HL-60/S4 (cell line): ENCODE data around the gene ACSL3.

ENCODE experiments used
- in situ Hi-C: fragments of 300-500 bp; cut with MboI; formaldehyde crosslinking; loops from 2 replicates; pipeline ENCODE4 v1.14.3; 2022; ENCODE audit warnings: low sequenced_read_pairs

Gene ACSL3

DNA sequence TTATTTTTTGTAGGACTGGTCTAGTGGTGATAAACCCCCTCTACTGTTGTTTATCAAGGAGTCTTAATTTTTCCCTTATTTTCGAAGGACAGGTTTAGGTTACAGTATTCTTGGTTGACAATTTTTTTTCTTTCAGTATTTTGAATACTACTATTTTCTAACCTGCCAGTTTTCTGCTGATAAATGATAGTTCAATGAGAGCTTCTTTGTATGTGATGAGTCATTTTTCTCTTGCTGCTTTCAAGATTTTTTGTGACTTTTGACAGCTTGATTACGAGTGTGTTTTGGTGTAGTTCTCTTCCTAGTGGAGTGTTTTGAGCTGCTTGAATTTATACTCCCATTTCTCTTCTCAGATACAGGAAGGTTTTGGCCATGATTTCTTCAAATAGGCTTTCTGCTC is 77.5 kb downstream of the ACSL3 start:
- in situ Hi-C loops, result no loop called here

DNA sequence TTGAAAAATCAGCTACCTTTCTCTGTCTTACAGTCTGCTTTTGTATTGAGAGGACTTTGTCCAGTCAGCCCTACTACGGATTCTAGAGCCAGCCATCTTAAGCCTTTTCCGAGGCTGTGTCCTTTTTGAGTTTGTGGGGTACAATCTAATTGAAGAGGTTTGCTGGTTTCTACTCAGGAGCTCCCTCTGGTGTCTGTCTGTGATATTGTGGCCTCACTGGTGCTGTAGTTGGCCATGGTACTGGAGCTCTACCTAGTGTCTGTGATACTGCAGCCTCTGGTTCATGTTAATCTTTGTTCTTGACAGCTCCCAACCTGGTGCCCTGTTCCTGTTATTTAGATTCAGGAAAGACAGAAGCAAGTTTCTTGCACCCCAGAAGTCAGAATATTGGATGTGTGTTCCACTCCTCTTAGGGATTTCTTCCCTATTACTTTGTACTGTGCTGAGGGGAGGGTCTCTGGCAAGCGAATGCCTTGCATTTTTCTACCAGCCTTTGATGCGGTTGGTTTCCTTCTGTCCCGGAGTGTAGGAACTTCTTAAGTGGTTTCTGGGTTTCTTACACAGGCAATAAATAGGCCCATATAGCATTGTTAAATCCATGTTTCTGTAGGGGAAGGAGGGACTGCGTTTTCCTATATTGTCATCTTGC is 78.5 kb downstream of the ACSL3 start:
- in situ Hi-C loops, result no loop called here

DNA sequence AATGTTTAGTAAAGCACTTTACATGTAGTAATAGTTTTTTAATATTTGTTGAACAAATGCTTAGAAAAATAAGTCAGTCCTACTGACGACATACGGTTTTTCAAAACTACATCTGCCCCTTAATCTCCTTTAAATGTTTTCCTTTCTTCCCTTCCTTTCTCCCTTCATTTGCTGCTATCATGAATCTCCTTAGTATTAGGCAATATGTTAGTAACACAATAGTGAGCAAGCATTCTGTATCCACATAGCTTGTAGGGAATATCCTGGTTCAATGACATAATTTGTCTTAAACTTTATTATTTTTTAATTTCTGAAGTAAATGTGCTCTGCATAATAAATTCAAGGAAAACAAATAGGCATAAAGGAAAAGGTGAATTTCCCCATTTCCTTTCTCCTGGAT is 79.1 kb downstream of the ACSL3 start:
- in situ Hi-C loops, result no loop called here

DNA sequence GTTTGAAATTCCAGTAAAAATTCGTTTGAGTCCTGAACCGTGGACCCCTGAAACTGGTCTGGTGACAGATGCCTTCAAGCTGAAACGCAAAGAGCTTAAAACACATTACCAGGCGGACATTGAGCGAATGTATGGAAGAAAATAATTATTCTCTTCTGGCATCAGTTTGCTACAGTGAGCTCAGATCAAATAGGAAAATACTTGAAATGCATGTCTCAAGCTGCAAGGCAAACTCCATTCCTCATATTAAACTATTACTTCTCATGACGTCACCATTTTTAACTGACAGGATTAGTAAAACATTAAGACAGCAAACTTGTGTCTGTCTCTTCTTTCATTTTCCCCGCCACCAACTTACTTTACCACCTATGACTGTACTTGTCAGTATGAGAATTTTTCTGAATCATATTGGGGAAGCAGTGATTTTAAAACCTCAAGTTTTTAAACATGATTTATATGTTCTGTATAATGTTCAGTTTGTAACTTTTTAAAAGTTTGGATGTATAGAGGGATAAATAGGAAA is 80.7 kb downstream of the ACSL3 start:
- in situ Hi-C loops, result no loop called here

DNA sequence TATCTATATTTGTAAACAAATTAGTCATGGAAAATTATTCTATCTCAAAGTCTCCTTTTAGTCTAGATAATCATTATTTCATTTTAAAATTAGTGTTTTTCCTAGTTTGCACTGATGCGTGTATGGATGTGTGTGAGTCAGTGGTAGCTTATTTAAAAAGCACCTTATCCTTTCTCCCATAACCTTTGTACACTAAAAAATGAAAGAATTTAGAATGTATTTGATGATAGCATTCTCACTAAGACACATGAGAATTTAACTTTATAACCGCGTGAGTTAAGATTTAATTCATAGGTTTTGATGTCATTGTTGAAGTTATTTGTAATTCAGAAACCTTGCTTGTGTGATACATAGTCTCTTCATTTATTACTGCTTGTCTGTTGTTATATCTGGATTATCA is 81.7 kb downstream of the ACSL3 start:
- in situ Hi-C loops, result no loop called here

DNA sequence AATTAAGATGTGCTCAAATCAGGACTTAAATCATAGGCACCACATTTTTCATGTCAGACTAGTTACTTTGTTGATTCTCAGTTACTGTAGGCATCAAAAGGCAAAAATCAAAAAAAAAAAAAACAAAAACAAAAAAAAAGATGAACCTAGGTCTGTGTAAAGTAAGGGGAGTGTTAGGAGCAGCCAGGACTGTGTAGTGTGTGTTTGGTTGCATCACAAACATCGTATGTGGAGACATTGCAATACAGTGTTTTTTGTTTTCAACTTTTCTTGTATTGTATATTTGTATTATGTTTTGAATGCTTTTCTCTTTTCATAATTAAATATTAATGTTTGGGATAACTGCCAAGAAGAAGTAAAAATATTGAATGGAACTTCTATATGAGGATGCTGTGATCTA is 82.1 kb downstream of the ACSL3 start:
- in situ Hi-C loops, result no loop called here

DNA sequence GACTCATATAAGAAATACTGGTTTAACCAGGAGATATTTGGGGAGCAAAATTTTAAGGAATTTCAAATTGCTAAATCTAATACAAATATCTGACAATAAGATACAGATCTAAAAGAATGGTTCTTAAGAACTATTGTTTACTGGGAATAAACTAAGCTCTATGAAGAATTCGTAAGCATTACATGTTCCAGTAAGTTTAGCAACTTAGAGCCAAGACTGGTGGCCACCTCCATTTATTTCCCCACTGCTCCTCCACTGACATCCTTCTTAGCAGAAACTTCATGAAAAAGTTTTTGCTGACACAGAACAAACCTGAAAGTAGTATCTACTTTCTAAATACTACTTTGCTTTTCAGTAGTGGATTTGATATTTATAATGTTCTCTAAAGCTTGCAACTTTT is 83.0 kb downstream of the ACSL3 start:
- in situ Hi-C loops, result no loop called here

DNA sequence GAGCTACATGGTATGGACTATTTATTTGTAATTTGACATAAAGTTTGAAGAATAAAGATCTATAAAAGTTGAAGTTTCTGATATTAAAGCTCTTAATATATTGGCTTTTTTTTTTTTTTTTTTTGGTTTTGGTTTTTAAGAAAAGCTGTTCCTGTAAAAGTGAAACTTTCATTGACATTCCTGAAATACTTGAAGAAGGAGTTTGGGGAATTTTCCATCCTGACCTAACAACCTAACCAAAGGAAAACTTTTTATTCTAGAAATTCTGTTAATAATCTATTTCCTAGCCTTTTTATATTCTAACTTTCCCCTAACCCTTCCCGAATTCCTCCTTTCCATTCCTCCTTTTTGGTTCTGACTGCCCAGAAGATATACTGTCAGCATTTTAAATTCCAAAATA is 83.7 kb downstream of the ACSL3 start:
- in situ Hi-C loops, result no loop called here

DNA sequence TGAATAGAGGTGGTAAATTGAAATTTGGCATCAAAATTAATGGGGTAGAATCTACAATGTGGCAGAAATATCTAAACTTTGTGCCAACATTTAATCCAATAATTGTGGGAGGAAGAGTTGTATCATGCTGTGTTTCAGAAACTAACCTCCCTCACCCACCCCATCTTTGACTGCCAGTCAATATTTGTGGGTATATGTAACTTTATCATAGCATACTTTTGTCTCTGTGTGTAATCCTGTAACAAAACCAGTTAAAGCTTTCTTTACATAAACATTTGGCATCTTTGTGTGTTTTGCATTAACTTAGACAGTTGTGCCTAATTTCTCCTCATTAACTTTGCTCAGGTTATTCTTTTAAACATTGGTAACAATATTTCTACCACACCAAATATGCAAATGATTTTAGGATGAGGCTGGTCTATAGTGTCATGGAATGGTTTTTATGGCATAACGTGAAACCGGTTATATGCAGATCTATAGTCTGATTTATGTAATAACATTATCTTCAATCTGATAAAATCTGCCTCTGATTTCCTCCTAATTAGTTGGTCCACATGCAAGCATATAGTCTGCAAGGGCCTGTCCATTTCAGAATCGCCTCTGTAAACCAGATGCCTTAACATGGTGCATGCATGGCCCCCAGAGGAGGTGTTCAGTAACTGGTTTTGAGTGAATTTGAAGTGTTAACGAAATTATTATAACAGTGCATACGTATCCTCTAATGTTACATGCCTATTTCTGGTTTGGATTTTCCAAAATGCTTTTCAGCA is 84.3 kb downstream of the ACSL3 start:
- in situ Hi-C loops, result no loop called here

DNA sequence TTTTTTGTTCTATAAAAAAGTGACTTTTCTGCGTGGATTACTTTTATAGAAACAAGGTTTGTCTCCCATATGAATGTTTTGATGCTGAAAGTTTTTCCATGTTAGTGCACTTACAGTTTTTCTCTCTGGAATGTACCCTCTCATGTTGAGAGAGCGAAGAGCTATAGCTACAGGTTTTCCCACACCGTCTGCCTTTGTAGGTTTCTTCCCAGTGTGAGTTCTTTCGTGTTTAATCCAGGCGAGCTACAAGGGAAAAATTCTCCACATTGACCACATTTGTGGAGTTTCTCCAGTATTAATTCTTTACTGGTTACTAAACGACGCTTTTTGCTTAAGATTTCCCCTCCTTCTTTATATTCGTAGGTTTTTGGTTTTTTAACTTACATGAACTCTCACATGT is 85.1 kb downstream of the ACSL3 start:
- in situ Hi-C loops, result no loop called here

DNA sequence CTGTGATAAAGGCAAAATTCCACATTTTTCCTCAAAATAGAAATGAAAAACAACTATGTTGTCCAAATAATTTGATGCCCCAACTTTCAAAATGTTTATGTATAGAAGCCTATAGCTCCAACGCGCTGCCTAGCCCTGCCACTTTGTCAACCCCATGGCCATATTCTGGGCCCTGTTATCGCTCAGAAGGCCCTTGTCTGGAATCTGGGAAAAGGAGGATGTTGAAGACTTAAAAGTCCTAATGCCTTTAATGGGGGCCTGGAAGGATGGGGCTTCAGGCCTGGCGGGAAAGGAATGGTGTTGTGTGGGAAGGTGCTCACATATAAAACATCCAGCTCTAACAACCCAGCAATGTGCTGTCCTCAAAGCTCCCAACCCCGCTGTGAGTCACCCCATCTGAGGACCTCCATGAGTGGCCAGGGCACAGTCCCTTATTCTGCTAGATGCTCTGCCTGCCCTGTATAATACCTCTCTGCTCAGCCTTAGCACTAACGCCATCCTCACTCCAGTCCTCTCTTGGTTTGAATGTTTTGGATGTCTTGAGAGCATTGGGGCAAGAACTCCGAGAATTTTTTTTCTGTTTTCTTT is 86.0 kb downstream of the ACSL3 start:
- in situ Hi-C loops, result no loop called here

DNA sequence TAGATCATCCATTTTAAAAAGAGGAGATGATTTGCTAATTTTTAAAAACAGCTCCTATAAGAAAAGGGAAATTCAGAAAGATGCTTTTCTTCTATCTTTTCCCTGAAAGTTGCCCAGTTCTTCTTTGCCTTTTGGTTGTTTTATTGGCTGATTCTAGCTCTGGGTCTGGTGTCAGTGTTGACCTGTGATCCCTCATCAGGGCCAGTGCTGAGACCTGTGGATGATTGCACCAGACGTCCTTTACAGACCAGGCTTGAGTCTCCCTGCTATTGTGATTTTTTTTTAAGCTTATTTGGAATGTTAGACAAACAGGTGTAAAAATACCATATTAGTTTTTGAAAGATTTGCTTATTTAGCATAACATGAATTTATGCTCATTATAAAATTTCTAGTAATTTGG is 88.2 kb downstream of the ACSL3 start:
- in situ Hi-C loops, result no loop called here

DNA sequence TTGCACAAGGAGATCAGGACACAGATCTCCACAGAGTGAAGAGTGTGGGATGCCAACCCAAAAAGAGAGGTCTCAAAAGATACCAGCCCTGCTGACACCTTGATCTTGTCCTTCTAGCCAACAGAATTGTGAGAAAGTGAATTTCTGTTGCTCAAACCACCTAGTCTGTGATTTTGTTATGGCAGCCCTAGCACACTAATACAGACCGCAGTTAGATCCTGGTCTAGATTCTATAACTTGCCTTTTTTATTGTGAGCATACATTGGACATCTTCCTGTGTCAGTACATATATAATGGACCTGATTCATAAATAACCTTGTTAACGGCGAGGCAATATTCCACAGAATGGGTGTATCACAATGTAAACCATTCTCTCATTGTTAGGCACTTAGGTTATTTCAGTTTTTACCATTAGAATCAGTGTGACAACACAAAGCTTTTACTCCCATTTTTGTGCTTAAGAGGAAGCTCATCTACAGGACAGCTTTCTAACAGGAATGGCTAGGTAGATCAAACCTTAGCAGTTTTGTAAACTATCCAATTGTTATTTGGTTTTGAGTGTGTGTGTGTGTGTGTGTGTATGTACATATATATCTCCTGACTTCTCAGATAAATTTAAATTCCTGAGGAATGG is 89.0 kb downstream of the ACSL3 start:
- in situ Hi-C loops, result loop anchor here (25.0 kb wide), 1 partner anchor 837 kb away; no protein-coding TSS in a partner anchor

DNA sequence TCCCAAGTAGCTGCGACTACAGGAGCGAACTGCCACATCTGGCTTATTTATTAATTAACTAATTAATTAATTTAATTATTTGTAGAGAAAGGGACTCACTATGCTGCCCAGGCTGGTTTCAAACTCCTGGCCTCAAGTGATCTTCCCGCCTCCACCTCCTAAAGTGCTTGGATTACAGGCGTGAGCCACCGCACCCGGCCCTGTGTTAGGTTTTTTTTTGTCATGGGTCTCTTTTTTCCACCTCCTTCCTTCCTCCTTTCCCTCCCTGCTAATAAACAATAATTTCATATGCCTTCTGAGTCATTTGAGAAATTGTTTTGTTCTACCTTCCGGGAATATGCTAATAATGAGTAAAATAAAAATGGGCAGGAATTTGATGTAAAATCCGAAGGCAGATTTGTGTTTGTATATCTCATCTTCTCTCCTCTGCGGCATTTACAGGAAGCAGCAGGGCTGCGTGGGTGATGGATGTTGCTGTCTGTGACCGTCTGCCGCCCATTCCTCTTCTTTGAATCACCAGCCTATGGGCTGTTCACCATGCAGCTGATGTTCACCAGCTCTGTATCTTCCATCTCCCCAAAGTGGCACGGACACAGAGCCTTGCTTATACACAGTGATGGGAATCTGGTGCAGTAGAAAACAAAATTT is 89.9 kb downstream of the ACSL3 start:
- in situ Hi-C loops, result loop anchor here (25.0 kb wide), 1 partner anchor 837 kb away; no protein-coding TSS in a partner anchor

DNA sequence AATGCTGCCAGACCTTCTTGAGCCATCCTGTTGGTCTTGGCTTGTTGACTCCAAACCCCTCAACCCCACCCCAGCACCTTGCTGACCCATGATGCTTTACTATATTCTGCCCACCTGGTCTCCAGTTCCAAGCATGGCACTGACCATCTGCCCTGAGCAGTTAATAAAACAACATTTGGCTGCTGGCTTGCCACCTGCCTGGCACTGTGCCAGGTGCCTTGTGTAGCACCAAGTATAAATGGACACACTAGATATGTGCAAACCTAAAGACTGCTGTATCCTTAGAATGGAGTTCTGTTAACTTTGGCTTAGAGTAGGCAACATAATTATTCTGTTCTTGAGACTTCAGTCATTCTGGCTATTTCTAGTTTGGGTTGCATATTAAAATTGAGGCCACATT is 91.4 kb downstream of the ACSL3 start:
- in situ Hi-C loops, result loop anchor here (25.0 kb wide), 1 partner anchor 835 kb away; no protein-coding TSS in a partner anchor

DNA sequence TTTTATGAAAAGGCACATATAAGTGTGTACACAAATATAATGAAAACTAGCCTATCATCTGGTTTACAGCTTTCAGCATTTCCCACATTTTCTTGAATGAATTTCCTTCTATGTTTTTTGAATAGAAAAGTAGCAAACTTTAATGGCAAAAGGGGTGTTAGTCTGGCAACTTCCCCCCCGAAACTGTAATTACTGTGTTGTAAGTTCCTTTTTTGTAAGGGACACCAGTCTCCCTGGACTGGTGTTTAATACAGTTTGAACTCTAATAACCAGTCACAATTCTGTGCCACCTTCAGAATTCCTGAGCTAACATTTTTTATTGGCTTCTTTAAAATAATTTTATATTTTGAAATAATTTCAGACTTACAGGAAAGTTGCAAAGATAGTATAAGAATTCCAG is 94.2 kb downstream of the ACSL3 start:
- in situ Hi-C loops, result loop anchor here (25.0 kb wide), 1 partner anchor 832 kb away; no protein-coding TSS in a partner anchor

DNA sequence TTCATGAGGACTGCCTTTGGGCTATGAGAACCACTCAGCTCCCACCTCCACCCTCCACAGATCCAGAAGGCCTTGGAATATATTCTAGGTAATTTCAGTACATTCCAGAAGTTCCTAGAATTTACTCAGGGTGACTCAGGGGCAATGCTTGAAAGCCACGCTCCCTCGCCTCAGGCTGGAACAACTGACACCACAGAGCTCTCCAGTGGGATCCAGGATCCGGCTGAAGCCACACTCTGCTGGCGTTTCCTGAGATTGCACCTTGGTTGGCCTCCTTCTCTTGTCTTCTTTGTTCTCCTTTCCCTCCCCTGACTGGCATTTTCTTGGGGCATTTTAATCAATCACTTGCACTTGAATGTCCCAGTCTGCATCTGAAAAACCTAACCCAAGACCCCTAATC is 98.5 kb downstream of the ACSL3 start:
- in situ Hi-C loops, result loop anchor here (25.0 kb wide), 1 partner anchor 828 kb away; no protein-coding TSS in a partner anchor

DNA sequence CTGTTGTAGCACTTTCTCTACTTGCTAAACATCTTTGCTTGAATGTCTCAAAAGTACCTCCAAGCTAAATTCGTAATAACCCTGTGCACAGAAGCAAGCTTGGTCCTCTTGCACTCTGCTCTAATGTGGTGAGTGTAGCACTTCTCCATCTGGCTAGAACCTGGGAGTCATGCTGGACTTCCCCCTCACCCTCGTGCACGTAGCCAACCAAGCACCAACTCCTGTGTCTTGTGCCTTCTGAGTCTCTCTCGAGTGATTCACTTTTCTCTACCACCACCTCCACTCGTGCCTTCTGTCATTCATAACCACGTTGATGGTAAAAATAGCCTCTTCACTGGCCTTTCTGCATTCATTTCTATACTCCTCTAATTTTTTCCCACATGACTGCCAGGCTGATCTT is 99.3 kb downstream of the ACSL3 start:
- in situ Hi-C loops, result loop anchor here (25.0 kb wide), 1 partner anchor 827 kb away; no protein-coding TSS in a partner anchor

DNA sequence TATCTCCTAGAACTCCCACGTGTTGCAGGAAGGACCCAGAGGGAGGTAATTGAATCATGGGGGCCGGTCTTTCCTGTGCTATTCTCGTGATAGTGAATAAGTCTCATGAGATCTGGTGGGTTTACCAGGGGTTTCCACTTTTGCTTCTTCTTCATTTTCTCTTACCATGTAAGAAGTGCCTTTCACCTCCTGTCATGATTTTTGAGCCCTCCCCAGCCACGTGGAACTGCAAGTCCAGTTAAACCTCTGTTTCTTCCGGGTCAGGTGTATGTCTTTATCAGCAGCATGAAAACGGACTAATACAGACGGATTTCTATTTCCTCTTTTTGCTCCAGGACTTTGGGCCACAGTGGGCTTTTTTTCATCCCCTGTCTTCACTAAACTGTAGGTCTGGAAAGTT is 102.8 kb downstream of the ACSL3 start:
- in situ Hi-C loops, result loop anchor here (25.0 kb wide), 1 partner anchor 824 kb away; no protein-coding TSS in a partner anchor

DNA sequence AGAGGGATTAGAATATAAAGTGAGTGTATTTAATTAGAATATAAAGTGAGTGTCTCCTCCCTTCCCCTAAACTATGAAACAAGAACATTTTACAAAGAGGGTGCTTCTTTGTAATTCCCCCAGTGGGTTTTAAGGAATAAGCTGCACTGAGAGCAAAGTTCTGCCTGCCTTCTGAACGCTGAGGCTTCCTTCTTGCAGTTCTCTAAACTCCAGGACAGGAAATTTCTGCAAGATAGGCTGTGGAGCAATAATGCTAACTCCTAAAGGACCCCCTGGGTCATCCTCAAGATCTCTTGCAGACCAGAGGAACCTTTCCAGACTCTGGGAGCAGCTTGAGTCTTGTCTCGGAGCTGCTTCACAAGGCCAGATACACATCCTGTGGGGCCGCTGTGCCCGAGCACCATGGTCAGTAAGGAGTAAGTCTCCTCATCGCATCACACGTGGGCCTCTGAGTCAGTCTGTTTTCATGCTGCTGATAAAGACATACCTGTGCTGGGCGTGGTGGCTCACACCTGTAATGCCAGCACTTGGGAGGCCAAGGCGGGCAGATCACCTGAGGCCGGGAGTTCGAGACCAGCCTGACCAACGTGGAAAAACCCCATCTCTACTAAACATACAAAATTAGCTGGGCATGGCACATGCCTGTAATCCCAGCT is 103.7 kb downstream of the ACSL3 start:
- in situ Hi-C loops, result loop anchor here (25.0 kb wide), 1 partner anchor 823 kb away; no protein-coding TSS in a partner anchor
